Forelimb muscle (tissue), 1 donor: ENCODE results near the gene RABGEF1. TPM values are rescaled to one million over a fixed set of nuclear protein-coding genes. Genes with fewer than 3 reads are reported as not detected.

Source experiments
- DNase-seq: peaks from one replicate; pipeline ENCODE4 v3.0.0-alpha.2; 2013; ENCODE audit warnings: low read depth
- polyA plus RNA-seq: library from polyadenylated mRNA; unstranded; fragments of 120-200 nt; gene quantifications from one replicate; pipeline ENCODE4 v1.2.1, GENCODE V29; 2013; ENCODE audit not compliant: insufficient read length

The RABGEF1 gene
- polyA plus RNA-seq, 1 donor = 18.0 TPM

DNA sequence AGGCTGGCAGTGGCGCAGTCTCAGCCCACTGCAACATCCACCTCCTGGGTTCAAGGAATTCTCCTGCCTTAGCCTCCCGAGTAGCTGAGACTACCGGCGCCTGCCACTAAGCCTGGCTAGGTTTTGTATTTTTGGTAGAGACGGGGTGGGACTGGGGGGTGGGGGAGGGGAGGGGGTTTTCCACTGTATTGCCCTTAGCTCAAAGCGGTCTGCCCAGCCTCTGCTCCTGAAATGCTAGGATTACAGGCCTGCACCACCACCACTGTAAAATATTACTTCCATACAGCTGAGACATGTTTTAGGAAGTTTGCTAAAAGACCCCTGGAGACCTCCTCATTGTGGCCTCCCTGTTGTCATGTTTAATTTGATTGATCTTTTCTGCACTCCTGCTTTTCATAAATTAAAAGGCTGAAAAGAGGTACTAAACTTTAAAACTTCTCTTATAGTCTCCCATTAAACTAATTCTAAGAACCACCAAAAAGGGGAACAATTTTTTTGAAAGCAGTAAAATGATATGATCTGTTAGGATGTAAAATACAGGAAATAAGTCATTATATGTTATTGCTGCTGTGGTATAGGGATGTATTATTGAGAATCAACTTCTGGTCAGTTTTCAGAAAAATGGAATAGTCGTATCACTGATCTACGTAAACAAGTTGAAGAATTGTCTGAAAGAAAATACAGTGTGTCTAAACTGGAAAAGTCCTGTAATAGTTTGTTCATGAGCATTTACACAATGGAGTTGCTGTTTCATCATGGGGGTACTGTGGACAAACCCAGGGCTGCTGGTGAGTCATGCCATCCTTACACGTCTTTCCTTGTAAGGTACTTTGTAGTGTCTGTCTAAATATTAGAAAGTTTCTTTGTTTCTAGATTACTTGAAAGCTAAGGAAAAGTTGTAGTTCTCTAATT lies 107.6 kb downstream of the RABGEF1 start:
- no peak for DNase-seq

DNA sequence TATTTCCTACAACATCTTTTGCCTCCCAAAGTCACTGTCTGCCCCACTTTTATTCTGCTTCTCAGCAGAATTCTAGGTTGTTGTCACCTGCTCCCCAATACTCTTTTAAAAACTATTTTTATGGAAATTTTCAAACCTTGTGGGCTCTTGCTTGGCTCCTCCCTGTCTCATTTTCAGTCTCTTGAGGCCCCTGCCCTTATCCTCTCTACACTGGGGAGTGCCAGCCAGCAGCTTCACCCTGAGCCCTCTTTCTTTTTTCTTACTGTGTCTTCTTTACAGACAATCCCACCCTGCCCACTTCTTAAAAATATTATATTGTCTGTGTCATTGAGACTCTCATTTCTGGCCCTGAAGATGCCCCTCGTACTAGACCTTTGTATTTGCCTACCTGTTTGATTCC lies 118.8 kb downstream of the RABGEF1 start:
- no peak for DNase-seq

DNA sequence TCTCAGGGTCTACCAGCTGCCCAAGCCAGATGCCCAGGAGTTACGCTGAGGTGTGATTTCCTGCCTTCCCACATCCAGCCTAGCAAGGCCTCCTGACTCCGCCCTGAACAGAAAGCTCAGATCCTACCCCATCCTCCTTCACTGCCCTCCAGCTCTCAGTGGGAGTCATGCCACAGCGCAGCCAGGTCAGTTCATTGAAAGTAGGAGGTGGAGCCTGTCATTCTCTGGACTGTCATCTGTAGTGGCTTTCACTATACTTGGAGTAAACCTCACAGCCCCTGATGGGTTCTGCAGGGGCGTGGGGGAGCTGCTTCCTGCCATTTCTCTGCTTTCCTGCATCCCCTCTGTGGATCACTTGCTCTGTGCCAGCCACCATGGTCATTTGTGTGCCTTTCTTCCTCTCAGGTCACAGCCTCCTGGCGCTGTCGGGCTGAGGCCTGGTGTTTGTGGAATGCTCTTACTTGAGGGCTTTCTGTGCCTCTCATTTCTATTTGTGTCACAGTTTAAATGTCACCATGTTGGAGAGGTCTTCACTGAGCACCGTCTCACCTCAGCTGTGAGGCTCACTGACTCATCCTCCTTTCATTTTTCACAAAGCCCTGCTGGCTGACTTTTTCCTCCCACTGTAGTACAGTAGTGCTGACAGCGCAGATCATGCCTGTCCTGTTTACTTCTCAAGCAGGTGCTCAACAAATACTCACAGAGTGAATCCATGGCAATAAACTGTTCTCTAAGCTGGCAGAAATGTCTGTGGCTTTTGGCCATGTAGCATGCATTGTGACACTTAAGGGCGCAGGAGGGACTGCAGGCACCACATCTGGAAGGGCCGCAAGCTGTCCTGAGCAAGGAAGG lies 119.5 kb downstream of the RABGEF1 start:
- DNase-seq = no peak

DNA sequence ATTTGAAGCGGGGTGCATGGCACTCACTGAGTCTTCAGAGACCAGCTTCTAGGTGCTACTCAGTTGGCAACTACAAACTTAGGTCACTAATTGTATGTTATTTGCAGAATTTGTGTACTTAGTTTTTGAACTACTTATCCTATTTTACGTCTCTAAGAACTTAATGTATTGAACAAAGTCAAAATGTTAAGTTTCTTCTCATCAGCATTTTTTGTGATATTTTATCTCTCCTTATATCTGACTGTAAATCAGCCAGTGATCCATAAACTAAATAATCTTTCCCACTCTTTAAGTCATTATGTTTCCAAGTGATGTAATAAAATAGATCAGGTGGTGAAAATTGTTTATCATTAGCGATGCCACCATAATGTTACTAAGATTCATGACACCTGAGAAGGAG lies 120.2 kb downstream of the RABGEF1 start:
- no peak for DNase-seq

Other genes with a start within 250 kb of the RABGEF1 start
- gene KCTD7, start 111.9 kb upstream of the RABGEF1 start, polyA plus RNA-seq = 18.3 TPM
- 48.1 TPM for gene TMEM248, start 180.5 kb downstream of the RABGEF1 start, polyA plus RNA-seq